Peyer's patch (tissue), 4 donors: ENCODE results near the gene ESRRG.

Experiments
- POLR2A ChIP-seq, 2 donors: fragments of 450-650 bp; IDR thresholded peaks; one replicate each; pipeline ENCODE4 v1.5.1; 2017; ENCODE audit warnings: antibody characterized with exemption in 2 of 2, mild to moderate bottlenecking in 2 of 2, moderate library complexity in 2 of 2
- TF ChIP-seq, protein P1 (sequence below), 6 experiments: fragments of 450-650 bp in 4 of 6; fragments of 200-600 bp in 2 of 6; sonication (generic) in 1 of 6; IDR thresholded peaks; one replicate each; pipeline ENCODE4 v1.5.1; 2017 to 2019; ENCODE audit warnings: antibody characterized with exemption in 6 of 6, mild to moderate bottlenecking in 3 of 6, moderate library complexity in 1 of 6

DNA sequence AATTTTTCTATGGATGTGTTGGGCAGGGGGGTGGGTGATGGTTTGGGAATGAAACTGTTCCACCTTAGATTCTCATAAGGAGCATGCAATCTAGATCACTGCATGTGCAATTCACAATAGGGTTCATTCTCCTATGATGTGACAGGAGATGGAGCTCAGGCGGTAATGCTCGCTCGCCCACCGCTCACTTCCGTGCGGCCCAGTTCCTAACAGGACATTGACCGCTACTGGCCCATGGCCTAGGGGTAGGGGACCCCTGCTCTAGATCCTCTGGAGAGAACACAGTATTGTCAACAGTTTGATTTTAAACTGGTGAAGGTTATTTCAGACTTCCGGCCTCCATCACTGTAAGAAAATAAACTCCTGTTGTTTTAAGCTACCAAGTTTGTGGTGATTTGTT is 245.0 kb downstream of the ESRRG start:
- TF ChIP-seq POLR2A (IDR thresholded peaks at IDR 0.05): no peak
- TF ChIP-seq, protein P1, sequence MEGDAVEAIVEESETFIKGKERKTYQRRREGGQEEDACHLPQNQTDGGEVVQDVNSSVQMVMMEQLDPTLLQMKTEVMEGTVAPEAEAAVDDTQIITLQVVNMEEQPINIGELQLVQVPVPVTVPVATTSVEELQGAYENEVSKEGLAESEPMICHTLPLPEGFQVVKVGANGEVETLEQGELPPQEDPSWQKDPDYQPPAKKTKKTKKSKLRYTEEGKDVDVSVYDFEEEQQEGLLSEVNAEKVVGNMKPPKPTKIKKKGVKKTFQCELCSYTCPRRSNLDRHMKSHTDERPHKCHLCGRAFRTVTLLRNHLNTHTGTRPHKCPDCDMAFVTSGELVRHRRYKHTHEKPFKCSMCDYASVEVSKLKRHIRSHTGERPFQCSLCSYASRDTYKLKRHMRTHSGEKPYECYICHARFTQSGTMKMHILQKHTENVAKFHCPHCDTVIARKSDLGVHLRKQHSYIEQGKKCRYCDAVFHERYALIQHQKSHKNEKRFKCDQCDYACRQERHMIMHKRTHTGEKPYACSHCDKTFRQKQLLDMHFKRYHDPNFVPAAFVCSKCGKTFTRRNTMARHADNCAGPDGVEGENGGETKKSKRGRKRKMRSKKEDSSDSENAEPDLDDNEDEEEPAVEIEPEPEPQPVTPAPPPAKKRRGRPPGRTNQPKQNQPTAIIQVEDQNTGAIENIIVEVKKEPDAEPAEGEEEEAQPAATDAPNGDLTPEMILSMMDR (IDR thresholded peaks at IDR 0.05): no peak
